ENCODE data around the gene SLC31A2.
"Not testable (repeated sequence)": the region's sequence is repeated elsewhere in the genome, so short reads cannot be mapped to it uniquely, and the experiment has no call there.

Gene SLC31A2

GRCh38 chr9:113150670-113151611, at the start of gene SLC31A2:
TSS of gene SLC31A2 (plus strand) at chr9:113151007. CDS start at chr9:113151075, 68 bp downstream.
- peak; percentile 21 to 95 (median 80) for DNase-seq

- not testable (repeated sequence) for DNase-seq
Measured at GRCh38 chr9:113105345-113105744, 45.5 kb upstream of the SLC31A2 start.

- peak in 9 of 56 donors; percentile 2 to 14 (median 10) for DNase-seq
Measured at GRCh38 chr9:113111065-113111951, 39.5 kb upstream of the SLC31A2 start.

- DNase-seq, result not testable (repeated sequence)
Measured at GRCh38 chr9:113112706-113113510, 37.9 kb upstream of the SLC31A2 start.

- DNase-seq, result not testable (repeated sequence)
Measured at GRCh38 chr9:113118829-113119228, 32.0 kb upstream of the SLC31A2 start.

- DNase-seq, result no peak
Measured at GRCh38 chr9:113125386-113126035, 25.3 kb upstream of the SLC31A2 start.

GRCh38 chr9:113129466-113129865, 21.3 kb upstream of the SLC31A2 start:
- DNase-seq, result no peak

GRCh38 chr9:113129884-113130283, 20.9 kb upstream of the SLC31A2 start:
- no peak for DNase-seq

GRCh38 chr9:113131689-113132151, 19.1 kb upstream of the SLC31A2 start:
- DNase-seq, result peak in 5 of 56 donors; percentile 26 to 64 (median 37)

- DNase-seq, result peak in 1 of 56 donors; percentile 19
Measured at GRCh38 chr9:113137196-113138168, 13.3 kb upstream of the SLC31A2 start.

- no peak for DNase-seq
Measured at GRCh38 chr9:113138760-113139159, 12.0 kb upstream of the SLC31A2 start.

GRCh38 chr9:113139225-113139829, 11.5 kb upstream of the SLC31A2 start:
- peak in 55 of 56 donors; percentile 21 to 95 (median 77) for DNase-seq

GRCh38 chr9:113139953-113140352, 10.9 kb upstream of the SLC31A2 start:
- DNase-seq, result peak in 2 of 56 donors; percentile 22 to 47

- DNase-seq, result not testable (repeated sequence)
Measured at GRCh38 chr9:113140896-113141295, 9.9 kb upstream of the SLC31A2 start.

GRCh38 chr9:113143432-113144227, 7.2 kb upstream of the SLC31A2 start:
- DNase-seq, result no peak

- DNase-seq, result no peak
Measured at GRCh38 chr9:113148372-113148705, 2.5 kb upstream of the SLC31A2 start.

GRCh38 chr9:113148781-113149510, 1.9 kb upstream of the SLC31A2 start:
- no peak for DNase-seq
